ENCODE measurements around the gene DGLUCY.
"Not testable (repeated sequence)": the region's sequence is repeated elsewhere in the genome, so short reads cannot be mapped to it uniquely, and the experiment has no call there.

Gene DGLUCY

DNA sequence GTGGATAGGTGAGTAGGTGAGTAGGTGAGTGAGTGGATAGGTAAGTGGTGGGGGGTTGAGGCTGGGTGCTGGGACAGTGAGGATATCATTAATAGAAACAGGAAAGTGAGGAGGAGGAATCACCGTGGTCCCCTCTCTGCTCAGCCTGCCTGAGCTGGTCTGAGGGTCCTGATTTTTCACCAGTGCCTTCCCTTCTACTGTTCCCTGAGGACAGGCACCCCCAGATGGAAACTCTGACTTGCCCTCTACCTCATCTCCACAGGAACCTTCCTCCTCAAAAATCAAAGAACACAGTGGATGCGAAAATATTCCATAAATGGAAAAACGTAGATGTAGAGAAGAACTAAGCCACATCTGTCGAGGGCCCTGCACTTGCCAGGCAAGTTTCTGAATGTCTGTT lies 128.8 kb downstream of the DGLUCY start:
- no peaks in the 10 kb centered on the region for H3K27me3 ChIP-seq (ENCODE audit: control insufficient read depth, insufficient read depth, low read length)
- H3K36me3 ChIP-seq (ENCODE audit: control insufficient read depth, insufficient read depth, low read length): no peaks in the 10 kb centered on the region
- no peak overlapping the region for H3K9ac ChIP-seq (ENCODE audit: low read length)
- no peaks in the 10 kb centered on the region for H3K4me1 ChIP-seq (ENCODE audit: control insufficient read depth, insufficient read depth, low read length)
- H3K4me3 ChIP-seq (ENCODE audit: low read length): no peak overlapping the region
- no peak overlapping the region for H3K27ac ChIP-seq (ENCODE audit: low read depth, low read length)

DNA sequence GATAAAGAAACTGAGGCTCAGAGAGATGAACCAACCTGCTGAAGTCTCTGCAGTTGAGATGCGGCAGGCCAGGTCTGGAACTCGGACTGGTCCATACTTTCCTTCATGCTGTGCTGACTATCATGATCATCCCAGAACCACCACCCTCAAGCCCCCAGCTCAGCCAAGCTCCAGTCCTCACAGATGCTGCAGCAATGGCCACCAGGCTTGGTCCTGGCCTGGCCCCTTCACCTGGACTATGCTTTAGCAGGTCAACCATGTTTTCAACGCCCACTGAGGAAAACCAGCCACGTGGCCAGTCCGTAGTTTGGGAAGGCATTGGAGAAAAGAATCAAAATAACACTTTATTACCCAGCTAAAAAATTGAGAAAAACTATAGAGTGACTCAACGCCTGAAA lies 129.2 kb downstream of the DGLUCY start:
- Histone ChIP-seq H3K27ac (ENCODE audit: low read depth, low read length) (no peak overlapping the region), H3K4me1 (ENCODE audit: control insufficient read depth, insufficient read depth, low read length) (no peaks in the 10 kb centered on the region), H3K36me3 (ENCODE audit: control insufficient read depth, insufficient read depth, low read length) (no peaks in the 10 kb centered on the region), H3K27me3 (ENCODE audit: control insufficient read depth, insufficient read depth, low read length) (no peaks in the 10 kb centered on the region), H3K9ac (ENCODE audit: low read length) (no peak overlapping the region), H3K4me3 (ENCODE audit: low read length) (no peak overlapping the region)

DNA sequence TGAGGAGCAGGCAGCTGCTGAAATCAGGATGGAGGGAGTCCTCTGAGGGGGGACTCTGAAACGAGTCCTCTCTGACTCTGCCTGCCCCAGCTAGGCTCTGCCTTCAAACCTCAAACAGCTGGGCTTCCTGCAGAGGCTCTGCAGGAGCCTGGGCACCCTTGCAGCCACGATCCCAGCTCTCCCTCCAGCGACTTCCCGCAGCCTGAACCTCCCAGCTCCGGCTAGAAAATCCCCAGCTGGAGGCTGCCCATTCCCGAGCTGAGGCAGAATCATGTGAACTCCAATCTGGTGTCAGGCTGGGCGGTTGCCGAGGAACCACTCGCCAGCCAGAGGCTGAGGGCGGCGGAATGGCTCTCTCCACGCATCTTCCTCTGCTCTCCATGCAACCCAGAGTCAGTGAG lies 130.6 kb downstream of the DGLUCY start, which contains the start of gene GPR68:
TSS of gene GPR68 (minus strand) at position 204 of the 401 bp plus-strand sequence. CDS start 9,654 bp downstream, outside the sequence.
- H3K4me1 ChIP-seq (ENCODE audit: control insufficient read depth, insufficient read depth, low read length): no peaks in the 10 kb centered on the region
- no peak within 1 kb of the TSS for H3K9ac ChIP-seq (ENCODE audit: low read length)
- no peak within 1 kb of the TSS for H3K27ac ChIP-seq (ENCODE audit: low read depth, low read length)
- no peaks in the 10 kb centered on the region for H3K27me3 ChIP-seq (ENCODE audit: control insufficient read depth, insufficient read depth, low read length)
- H3K36me3 ChIP-seq (ENCODE audit: control insufficient read depth, insufficient read depth, low read length): no peaks in the 10 kb centered on the region
- H3K4me3 ChIP-seq (ENCODE audit: low read length): peak within 1 kb of the TSS; percentile 1

DNA sequence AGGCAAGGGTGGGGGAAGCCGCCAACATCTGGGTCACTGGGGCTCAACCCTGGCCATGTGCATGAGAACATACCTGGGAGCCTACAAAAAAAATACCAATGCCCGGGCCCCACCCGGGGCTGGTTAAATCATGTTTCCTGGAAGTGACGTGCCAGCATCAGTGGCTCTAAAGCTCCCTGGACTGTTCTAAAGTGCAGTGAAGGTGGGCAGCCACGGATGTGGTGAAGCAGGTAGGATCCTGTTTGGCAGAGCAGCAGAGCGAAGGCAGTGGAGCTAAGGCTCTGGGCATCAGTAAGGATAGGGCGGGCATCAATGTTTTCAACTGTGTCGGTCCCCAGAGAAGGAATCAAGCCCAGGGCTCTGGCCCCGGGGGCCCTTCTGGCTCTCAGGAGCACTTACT lies 131.2 kb downstream of the DGLUCY start:
- no peaks in the 10 kb centered on the region for H3K27me3 ChIP-seq (ENCODE audit: control insufficient read depth, insufficient read depth, low read length)
- H3K4me3 ChIP-seq (ENCODE audit: low read length): peak overlapping the region; percentile 1
- no peak overlapping the region for H3K27ac ChIP-seq (ENCODE audit: low read depth, low read length)
- no peak overlapping the region for H3K9ac ChIP-seq (ENCODE audit: low read length)
- H3K4me1 ChIP-seq (ENCODE audit: control insufficient read depth, insufficient read depth, low read length): no peaks in the 10 kb centered on the region
- H3K36me3 ChIP-seq (ENCODE audit: control insufficient read depth, insufficient read depth, low read length): no peaks in the 10 kb centered on the region

DNA sequence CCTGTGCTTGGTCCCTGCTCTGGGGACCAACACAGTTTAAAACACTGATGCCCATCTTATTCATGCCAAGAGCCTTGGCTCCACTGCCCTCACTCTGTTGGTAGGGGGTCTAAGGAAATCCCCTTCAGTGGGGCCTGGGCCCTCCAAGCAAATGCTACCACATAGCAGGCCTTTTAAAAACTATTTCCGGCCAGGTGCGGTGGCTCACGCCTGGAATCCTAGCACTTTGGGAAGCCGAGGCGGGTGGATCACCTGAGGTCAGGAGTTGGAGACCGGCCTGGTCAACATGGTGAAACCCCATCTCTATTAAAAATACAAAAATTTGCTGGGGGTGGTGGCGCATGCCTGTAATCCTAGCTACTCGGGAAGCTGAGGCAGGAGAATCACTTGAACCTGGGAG lies 131.7 kb downstream of the DGLUCY start:
- not testable (repeated sequence) for H3K27ac ChIP-seq (ENCODE audit: low read depth, low read length); H3K9ac ChIP-seq (ENCODE audit: low read length); H3K27me3 ChIP-seq (ENCODE audit: control insufficient read depth, insufficient read depth, low read length); H3K4me3 ChIP-seq (ENCODE audit: low read length); H3K4me1 ChIP-seq (ENCODE audit: control insufficient read depth, insufficient read depth, low read length); H3K36me3 ChIP-seq (ENCODE audit: control insufficient read depth, insufficient read depth, low read length)

DNA sequence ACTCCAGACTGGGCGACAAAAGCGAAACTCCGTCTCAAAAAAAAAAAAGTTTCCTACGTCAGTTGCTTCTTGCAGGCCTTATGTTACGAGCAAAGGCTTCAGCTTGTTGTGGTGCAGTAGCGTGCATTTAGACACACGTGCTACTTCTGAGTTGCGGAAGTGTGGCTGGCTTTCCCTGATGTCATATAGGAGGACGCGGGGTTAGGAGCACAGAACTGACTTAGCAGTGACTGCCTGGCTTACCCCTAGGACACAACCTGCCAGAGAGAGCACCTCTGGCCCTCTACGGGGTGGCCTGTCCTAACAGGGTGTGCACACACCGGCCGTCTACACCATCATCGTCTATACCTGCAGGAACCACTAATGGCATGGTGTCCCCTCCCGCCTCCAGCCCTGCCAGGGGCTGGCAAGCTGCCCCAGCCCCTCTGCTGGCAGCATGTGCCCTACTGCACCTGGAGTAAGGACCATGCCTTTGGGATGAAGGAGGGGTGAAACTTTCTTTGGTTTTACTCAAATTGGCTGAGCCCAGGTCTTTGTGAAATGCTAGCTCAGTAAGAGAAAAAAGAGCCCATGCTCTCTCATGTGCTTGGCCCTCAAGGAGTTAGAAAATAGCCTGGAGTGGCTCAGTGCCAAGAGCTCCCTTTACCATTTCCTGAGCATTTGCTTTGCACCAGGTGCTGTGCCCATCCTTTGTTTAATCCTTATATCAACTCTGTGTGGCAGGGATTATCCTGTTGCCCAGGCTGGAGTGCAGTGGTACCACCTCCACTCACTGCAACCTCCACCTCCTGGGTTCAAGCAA lies 132.4 kb downstream of the DGLUCY start:
- H3K36me3 ChIP-seq (ENCODE audit: control insufficient read depth, insufficient read depth, low read length): no peaks in the 10 kb centered on the region
- H3K4me1 ChIP-seq (ENCODE audit: control insufficient read depth, insufficient read depth, low read length): no peaks in the 10 kb centered on the region
- no peak overlapping the region for H3K4me3 ChIP-seq (ENCODE audit: low read length)
- no peak overlapping the region for H3K27ac ChIP-seq (ENCODE audit: low read depth, low read length)
- no peak overlapping the region for H3K9ac ChIP-seq (ENCODE audit: low read length)
- H3K27me3 ChIP-seq (ENCODE audit: control insufficient read depth, insufficient read depth, low read length): no peaks in the 10 kb centered on the region

DNA sequence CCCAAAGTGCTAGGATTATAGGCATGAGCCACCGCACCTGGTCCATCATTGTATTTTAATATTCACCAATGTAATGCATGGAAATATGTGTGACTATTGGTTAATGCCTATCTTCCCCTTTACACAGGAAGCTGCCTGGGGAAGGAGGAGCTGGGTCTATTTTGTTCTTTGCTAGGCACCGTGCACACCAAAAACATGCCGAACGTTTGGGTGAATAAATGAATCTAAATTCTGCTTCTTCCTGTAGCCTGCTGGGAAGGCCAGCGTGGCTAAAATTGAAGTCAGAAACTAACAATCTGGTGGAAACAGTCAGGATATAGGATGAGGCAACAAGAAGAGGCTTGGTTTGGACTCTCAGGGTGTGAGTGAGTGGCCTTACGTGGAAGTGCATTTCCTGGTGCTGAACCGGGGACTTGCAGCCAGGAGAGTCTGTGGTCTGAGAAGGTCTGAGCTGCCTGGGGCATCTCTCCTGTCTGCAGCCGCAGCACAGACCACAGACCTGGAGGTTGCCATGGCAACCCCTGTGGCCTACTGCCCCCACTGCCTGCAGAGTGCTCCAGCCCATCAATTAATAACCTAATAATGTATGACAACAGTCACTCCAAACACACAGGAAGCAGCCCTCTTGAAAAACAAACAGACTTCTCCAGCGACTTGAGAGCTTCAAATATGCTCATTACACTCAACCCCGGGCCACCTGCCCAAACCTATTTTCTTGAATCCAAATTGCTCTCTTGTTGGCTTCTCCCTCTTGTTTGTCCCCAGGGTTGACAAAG lies 136.2 kb downstream of the DGLUCY start:
- H3K36me3 ChIP-seq (ENCODE audit: control insufficient read depth, insufficient read depth, low read length): no peaks in the 10 kb centered on the region
- H3K4me1 ChIP-seq (ENCODE audit: control insufficient read depth, insufficient read depth, low read length): peaks cover 4% of the 10 kb centered on the region
- H3K9ac ChIP-seq (ENCODE audit: low read length): no peak overlapping the region
- H3K27ac ChIP-seq (ENCODE audit: low read depth, low read length): no peak overlapping the region
- no peaks in the 10 kb centered on the region for H3K27me3 ChIP-seq (ENCODE audit: control insufficient read depth, insufficient read depth, low read length)
- H3K4me3 ChIP-seq (ENCODE audit: low read length): no peak overlapping the region

DNA sequence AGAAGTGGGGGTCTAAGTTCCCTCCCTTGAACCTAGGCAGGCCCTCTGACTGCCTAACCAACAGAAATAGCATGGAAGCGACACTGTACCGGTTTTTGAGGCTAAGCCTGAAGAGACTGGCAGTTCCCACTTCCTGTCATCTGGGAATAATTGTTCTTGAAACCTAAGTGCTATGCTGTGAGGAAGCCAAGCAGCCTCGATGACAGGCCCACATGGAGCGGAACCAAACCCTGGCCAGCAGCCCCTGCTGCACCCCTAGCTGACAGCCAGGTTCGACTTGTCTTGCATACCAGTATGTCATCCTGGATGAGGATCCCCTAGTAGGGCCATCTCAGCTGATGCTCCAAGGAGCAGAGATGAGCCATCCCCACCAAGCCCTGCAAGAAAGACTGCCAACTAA lies 137.0 kb downstream of the DGLUCY start:
- Histone ChIP-seq H3K9ac (ENCODE audit: low read length) (no peak overlapping the region), H3K27ac (ENCODE audit: low read depth, low read length) (no peak overlapping the region), H3K27me3 (ENCODE audit: control insufficient read depth, insufficient read depth, low read length) (no peaks in the 10 kb centered on the region), H3K4me3 (ENCODE audit: low read length) (no peak overlapping the region), H3K4me1 (ENCODE audit: control insufficient read depth, insufficient read depth, low read length) (peaks cover 4% of the 10 kb centered on the region), H3K36me3 (ENCODE audit: control insufficient read depth, insufficient read depth, low read length) (no peaks in the 10 kb centered on the region)

DNA sequence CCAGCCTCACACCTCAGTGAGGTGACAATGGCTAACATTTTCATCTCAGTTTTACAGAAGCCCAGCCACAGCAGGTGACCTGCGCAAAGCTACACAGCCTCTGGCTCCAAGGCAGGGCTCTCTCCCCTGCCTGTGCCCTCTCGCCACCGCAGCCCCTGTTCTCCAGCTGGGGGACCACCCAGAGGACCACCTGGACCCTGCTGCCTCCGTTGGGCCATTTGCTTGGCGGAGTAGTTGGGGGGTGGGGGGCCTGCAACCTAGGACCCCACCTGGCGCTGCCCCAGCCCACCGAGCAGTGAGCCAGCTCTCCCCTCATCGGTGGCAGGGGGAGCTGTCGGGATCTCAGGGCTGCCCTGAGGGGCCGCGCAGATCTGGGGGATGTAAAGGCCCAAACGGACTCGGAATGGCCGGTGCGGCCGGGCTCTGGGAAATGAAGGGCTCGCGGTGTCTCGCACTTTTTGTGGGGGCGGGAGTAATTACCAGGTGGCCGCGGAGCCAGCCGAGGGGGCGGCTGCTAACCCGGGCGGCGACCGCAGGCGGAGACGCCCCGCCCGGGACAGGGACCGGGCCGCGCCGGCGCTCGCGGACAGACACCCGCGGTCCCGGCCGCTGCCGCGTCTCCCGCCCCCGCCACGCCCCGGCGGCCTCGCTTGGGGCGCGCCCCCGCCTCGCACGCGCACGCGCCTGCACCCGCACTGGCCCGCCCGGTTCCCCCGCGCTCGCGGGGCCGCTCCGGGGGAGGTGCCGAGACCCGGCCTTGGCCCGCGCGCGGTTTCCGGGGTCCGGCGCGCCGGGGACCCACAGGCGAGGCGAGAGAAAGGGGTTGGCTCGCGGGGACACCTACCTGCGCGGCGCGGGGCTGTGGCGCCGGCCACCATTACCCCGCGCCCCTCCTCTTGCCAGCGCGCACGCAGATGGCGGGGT lies 139.3 kb downstream of the DGLUCY start:
- Histone ChIP-seq H3K27me3 (ENCODE audit: control insufficient read depth, insufficient read depth, low read length) (no peaks in the 10 kb centered on the region), H3K4me3 (ENCODE audit: low read length) (peak overlapping the region; percentile 71), H3K36me3 (ENCODE audit: control insufficient read depth, insufficient read depth, low read length) (no peaks in the 10 kb centered on the region), H3K4me1 (ENCODE audit: control insufficient read depth, insufficient read depth, low read length) (peaks cover 14% of the 10 kb centered on the region), H3K27ac (ENCODE audit: low read depth, low read length) (no peak overlapping the region), H3K9ac (ENCODE audit: low read length) (no peak overlapping the region)

DNA sequence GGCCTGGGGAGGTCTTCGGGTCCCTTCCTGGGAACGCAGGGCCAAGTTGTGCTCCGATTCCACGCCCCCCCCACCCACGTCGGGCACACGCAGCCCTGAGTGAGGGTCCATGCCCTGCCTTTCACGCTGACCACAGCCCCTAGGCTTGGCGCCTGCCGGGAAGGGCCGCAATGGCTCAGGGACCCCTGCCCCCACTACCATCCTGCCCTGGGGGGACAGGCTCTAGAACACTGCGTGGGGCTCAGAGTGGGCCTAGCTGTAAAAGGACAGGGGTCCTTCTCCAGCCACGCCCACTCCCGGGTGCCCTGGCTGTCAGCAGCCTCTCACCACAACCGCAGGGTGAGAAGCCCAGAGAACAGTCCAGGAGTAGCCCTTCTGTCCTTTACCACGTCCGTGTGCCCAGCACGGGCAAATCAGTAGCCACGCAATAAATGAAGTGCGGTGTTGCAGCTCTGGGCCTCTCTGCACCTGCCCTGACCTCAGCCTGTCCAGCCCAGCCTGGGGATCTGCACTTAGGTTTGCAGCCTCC lies 140.0 kb downstream of the DGLUCY start:
- peaks cover 14% of the 10 kb centered on the region for H3K4me1 ChIP-seq (ENCODE audit: control insufficient read depth, insufficient read depth, low read length)

DNA sequence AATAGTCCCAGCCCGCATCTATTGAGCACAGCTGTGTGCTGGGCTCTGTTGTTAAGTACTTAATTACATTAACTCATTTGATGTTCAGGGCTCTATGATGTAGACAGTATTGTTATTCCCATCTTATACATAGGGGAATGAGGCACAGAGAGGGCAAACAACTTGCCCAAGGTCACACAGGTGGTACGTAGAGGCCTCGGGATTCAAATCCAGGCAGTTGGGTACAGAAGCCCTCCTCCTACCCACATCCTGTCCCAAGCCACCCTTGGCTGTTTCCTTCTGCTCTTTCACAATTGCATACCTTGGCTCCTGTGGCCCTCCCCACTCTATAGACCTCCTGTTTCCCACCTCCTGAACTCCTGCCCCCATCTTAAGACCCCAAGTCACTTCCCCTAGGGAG lies 140.6 kb downstream of the DGLUCY start:
- no peaks in the 10 kb centered on the region for H3K36me3 ChIP-seq (ENCODE audit: control insufficient read depth, insufficient read depth, low read length)
- peaks cover 14% of the 10 kb centered on the region for H3K4me1 ChIP-seq (ENCODE audit: control insufficient read depth, insufficient read depth, low read length)
- H3K4me3 ChIP-seq (ENCODE audit: low read length): no peak overlapping the region
- H3K9ac ChIP-seq (ENCODE audit: low read length): no peak overlapping the region
- no peak overlapping the region for H3K27ac ChIP-seq (ENCODE audit: low read depth, low read length)
- H3K27me3 ChIP-seq (ENCODE audit: control insufficient read depth, insufficient read depth, low read length): no peaks in the 10 kb centered on the region

More for the DNA sequence above, 140.0 kb downstream of the DGLUCY start:
- no peak overlapping the region for H3K9ac ChIP-seq (ENCODE audit: low read length)
- no peaks in the 10 kb centered on the region for H3K36me3 ChIP-seq (ENCODE audit: control insufficient read depth, insufficient read depth, low read length)
- H3K4me3 ChIP-seq (ENCODE audit: low read length): peak overlapping the region; percentile 71
- no peak overlapping the region for H3K27ac ChIP-seq (ENCODE audit: low read depth, low read length)
- no peaks in the 10 kb centered on the region for H3K27me3 ChIP-seq (ENCODE audit: control insufficient read depth, insufficient read depth, low read length)

Measured in rectal smooth muscle tissue (tissue), 1 donor.